HG03439 (cell line): Measurements from ENCODE around the gene SLC1A1.
"Not testable (repeated sequence)": the region's sequence is repeated elsewhere in the genome, so short reads cannot be mapped to it uniquely, and the experiment has no call there.

Source experiments
- ATAC-seq: cut with Tn5 transposase; IDR thresholded peaks from one replicate; pipeline ENCODE4 v1.9.1; 2021; ENCODE audit warnings: mild to moderate bottlenecking, moderate library complexity; ENCODE audit not compliant: unreplicated experiment

Gene SLC1A1

GRCh38 chr9:4574657-4575243, 84.5 kb downstream of the SLC1A1 start:
- ATAC-seq, result no peak

- ATAC-seq, result no peak
Observed at GRCh38 chr9:4575997-4576396, 85.7 kb downstream of the SLC1A1 start.

GRCh38 chr9:4576448-4576847, 86.2 kb downstream of the SLC1A1 start:
- ATAC-seq, result no peak

- ATAC-seq, result no peak
Observed at GRCh38 chr9:4579001-4579400, 88.7 kb downstream of the SLC1A1 start.

- ATAC-seq, result no peak
Observed at GRCh38 chr9:4581035-4581760, 90.9 kb downstream of the SLC1A1 start.

GRCh38 chr9:4581861-4582565, 91.7 kb downstream of the SLC1A1 start:
- ATAC-seq, result no peak

- no peak for ATAC-seq
Observed at GRCh38 chr9:4583001-4583400, 92.7 kb downstream of the SLC1A1 start.

GRCh38 chr9:4584636-4585035, 94.4 kb downstream of the SLC1A1 start:
- no peak for ATAC-seq

- ATAC-seq, result no peak
Observed at GRCh38 chr9:4585135-4585534, 94.9 kb downstream of the SLC1A1 start.

- no peak for ATAC-seq
Observed at GRCh38 chr9:4588721-4589120, 98.5 kb downstream of the SLC1A1 start.

GRCh38 chr9:4590430-4591122, 100.3 kb downstream of the SLC1A1 start:
- ATAC-seq, result no peak

- no peak for ATAC-seq
Observed at GRCh38 chr9:4591123-4591500, 100.8 kb downstream of the SLC1A1 start.

GRCh38 chr9:4592295-4592694, 102.0 kb downstream of the SLC1A1 start:
- ATAC-seq, result no peak

- ATAC-seq, result no peak
Observed at GRCh38 chr9:4592886-4593285, 102.6 kb downstream of the SLC1A1 start.

- ATAC-seq, result no peak
Observed at GRCh38 chr9:4594545-4594944, 104.3 kb downstream of the SLC1A1 start.

- no peak for ATAC-seq
Observed at GRCh38 chr9:4594994-4595393, 104.7 kb downstream of the SLC1A1 start.

- ATAC-seq, result peak; percentile 51
Observed at GRCh38 chr9:4596165-4596922, 106.1 kb downstream of the SLC1A1 start.

- ATAC-seq, result no peak
Observed at GRCh38 chr9:4600368-4600767, 110.1 kb downstream of the SLC1A1 start.

GRCh38 chr9:4603830-4604229, 113.6 kb downstream of the SLC1A1 start:
- no peak for ATAC-seq

- ATAC-seq, result peak; percentile 79
Observed at GRCh38 chr9:4604678-4605095, 114.4 kb downstream of the SLC1A1 start.

GRCh38 chr9:4606033-4606432, 115.8 kb downstream of the SLC1A1 start:
- ATAC-seq, result not testable (repeated sequence)
